ENCODE results near the gene CNTNAP4.

CNTNAP4 gene

DNA sequence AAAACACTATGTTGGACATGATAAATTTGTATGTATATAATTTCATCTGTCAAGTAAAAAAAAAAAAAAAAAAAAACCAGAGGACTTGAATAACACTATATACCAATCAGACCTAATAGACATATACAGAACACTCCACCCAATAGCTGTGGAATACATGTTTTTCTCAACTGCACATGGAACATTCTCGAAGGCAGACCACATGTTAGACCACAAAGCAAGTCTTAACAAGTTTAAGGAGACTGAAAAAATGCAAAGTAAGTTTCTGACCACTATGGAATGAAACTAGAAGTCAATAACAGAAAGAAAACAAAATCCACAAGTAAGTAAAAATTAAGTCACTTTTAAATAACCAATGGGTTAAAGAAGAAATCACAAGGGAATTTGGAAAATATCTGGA, 8.4 kb upstream of the CNTNAP4 start:
- Histone ChIP-seq H3K36me3 (no peaks in the 10 kb centered on the region), H3K4me1 (no peaks in the 10 kb centered on the region), H3K4me2 (no peak overlapping the region), H3K27ac (no peak overlapping the region), H3K9ac (no peak overlapping the region), H3K9me3 (0 out of 2 replicates have a peak, but pooled peaks cover 3% of the 10 kb centered on the region), H3K27me3 (no peaks in the 10 kb centered on the region), H3K4me3 (no peak overlapping the region), H4K20me1 (no peaks in the 10 kb centered on the region)
- no peak for TF ChIP-seq Cebpa-rat (IDR thresholded peaks at IDR 0.05)

DNA sequence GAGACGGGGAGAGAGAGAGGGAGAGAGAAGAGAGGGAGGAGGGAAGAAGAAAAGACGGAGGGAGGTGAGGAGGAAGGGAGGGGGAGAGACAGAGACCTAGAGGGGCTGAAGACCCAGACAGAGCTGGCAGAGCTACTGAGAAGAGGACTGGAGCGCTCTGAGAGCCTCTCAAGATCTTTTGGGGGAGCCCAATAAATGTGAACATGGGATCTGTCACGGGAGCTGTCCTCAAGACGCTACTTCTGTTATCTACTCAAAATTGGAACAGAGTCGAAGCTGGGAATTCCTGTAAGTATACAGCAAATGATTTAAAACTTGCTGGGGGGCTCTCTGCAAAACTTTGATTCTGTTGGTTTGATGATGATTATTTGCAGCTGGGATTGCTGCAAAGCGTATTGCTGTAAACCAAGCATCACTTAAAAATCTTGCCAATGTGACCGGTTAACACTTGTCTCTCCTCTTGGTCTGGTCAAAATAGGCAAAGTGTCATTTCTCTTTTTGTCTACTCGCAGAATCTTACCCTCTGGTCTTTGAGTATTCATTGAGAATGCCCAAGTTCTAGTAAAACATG, 344 bp downstream of the CNTNAP4 start:
- no peak overlapping the region for H3K4me2 ChIP-seq
- no peaks in the 10 kb centered on the region for H4K20me1 ChIP-seq
- TF ChIP-seq Cebpa-rat (IDR thresholded peaks at IDR 0.05), result no peak
- no peak overlapping the region for H3K27ac ChIP-seq
- H3K9me3 ChIP-seq, result no peaks in the 10 kb centered on the region
- H3K9ac ChIP-seq, result no peak overlapping the region
- H3K4me1 ChIP-seq, result no peaks in the 10 kb centered on the region
- H3K4me3 ChIP-seq, result no peak overlapping the region
- no peaks in the 10 kb centered on the region for H3K27me3 ChIP-seq
- no peaks in the 10 kb centered on the region for H3K36me3 ChIP-seq

DNA sequence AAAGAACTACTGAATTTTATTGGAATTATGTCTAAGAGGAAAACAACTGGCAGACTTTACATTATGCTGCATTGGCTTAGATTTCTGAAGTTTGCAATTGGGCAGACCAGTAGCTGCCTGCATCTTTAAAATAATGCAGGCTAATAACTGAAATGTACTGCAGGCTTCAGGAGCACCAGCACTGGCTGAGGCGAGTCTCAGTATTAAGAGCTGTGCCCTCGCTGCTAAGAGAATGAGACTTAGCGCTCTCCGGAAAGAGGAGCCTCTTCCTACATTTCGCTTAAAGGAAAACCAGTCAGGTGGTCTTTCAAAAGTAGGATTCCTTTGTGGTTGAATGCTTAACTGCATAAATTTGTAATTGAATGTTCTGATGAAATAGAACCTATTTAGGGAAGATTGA, 885 bp downstream of the CNTNAP4 start:
- H3K4me2 ChIP-seq, result no peak overlapping the region
- no peaks in the 10 kb centered on the region for H3K4me1 ChIP-seq
- H3K27me3 ChIP-seq, result no peaks in the 10 kb centered on the region
- H3K9me3 ChIP-seq, result no peaks in the 10 kb centered on the region
- no peak overlapping the region for H3K4me3 ChIP-seq
- H4K20me1 ChIP-seq, result no peaks in the 10 kb centered on the region
- no peak overlapping the region for H3K9ac ChIP-seq
- H3K36me3 ChIP-seq, result no peaks in the 10 kb centered on the region
- H3K27ac ChIP-seq, result no peak overlapping the region
- no peak for TF ChIP-seq Cebpa-rat (IDR thresholded peaks at IDR 0.05)

DNA sequence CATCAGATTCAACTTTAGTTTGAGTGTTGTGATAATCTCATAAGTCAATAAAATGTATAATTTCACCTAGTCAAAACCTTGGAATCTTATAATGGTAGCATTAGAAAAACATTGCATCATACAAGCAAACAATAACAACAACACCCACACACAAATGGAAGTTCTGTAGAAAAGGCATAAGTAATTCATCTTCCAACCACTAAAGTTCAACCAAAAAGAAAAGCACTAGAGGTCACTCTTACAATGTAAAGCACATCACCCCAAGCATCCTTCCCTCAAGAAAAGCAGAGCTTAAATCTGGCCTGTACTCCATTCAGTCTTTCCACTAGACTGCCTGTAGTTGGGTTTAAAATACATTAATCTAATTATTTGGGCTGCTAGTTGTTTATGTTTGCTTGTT, 1.8 kb downstream of the CNTNAP4 start:
- H4K20me1 ChIP-seq, result no peaks in the 10 kb centered on the region
- H3K9me3 ChIP-seq, result no peaks in the 10 kb centered on the region
- H3K36me3 ChIP-seq, result no peaks in the 10 kb centered on the region
- H3K4me3 ChIP-seq, result no peak overlapping the region
- no peak overlapping the region for H3K9ac ChIP-seq
- TF ChIP-seq Cebpa-rat (IDR thresholded peaks at IDR 0.05), result no peak
- H3K27ac ChIP-seq, result no peak overlapping the region
- H3K4me1 ChIP-seq, result no peaks in the 10 kb centered on the region
- H3K4me2 ChIP-seq, result no peak overlapping the region
- H3K27me3 ChIP-seq, result no peaks in the 10 kb centered on the region

DNA sequence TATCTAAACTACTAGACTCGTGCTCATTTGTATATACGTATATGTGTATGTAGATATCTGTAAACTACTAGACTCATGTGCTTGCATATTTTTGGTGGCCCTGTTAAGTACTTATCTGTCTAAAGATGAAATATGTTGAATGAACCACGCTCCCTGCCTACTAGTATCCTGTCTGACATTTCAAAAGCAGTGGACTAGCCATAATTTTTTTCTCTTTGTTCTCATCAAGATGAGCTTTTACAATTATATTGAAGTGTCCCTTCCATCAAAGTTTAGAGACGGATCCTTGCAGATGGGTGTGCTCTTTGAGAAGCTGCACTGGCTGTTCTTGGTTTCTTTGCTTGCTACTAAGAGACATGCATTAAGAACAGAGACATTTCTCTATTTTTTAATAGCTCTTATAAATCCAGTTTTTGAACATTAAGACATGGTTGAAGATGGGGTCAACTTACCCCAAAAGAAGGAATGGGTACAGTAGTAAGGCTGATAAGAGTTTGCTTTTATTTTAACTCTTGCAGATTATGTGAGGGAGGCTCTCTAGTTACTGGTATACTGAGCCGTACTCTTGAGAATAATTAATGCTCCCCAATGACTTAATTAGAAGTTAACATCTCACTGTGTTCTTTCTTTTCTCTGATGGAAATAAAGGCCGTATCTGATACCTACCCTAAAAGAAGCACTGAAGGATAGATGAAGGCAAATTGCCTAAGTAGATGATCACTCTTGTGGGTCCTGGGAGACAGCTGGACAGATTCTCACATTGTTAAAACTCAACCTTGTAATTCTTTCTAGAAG, 3.4 kb downstream of the CNTNAP4 start:
- no peaks in the 10 kb centered on the region for H3K4me1 ChIP-seq

DNA sequence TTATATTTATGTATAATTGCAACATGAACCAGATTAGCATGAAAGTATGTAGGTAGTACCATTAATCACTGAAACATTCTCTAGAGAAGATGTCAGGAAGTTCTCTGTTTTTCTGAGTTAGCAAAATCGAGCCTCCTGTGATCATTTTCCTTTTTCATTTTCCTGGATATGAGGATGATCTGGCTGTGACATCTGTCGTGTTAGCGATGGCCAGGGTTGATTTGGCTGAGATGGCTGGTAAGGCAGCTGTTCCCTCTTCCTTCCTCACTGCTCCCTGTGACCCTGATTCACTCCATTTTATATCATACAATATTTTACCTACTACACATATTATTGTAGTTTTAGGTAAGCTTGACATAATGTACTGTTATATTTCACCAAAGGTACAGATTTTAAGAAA, 10.3 kb downstream of the CNTNAP4 start:
- Histone ChIP-seq H3K4me1 (no peaks in the 10 kb centered on the region), H4K20me1 (no peaks in the 10 kb centered on the region), H3K9me3 (no peaks in the 10 kb centered on the region), H3K27ac (no peak overlapping the region), H3K4me3 (no peak overlapping the region), H3K36me3 (no peaks in the 10 kb centered on the region), H3K9ac (no peak overlapping the region), H3K27me3 (no peaks in the 10 kb centered on the region), H3K4me2 (no peak overlapping the region)
- TF ChIP-seq Cebpa-rat (IDR thresholded peaks at IDR 0.05), result no peak

More for the DNA sequence above, 3.4 kb downstream of the CNTNAP4 start:
- H3K9ac ChIP-seq, result no peak overlapping the region
- no peaks in the 10 kb centered on the region for H3K27me3 ChIP-seq
- TF ChIP-seq Cebpa-rat (IDR thresholded peaks at IDR 0.05), result no peak
- H3K9me3 ChIP-seq, result no peaks in the 10 kb centered on the region
- no peak overlapping the region for H3K27ac ChIP-seq
- no peak overlapping the region for H3K4me2 ChIP-seq
- H4K20me1 ChIP-seq, result no peaks in the 10 kb centered on the region
- H3K36me3 ChIP-seq, result no peaks in the 10 kb centered on the region
- H3K4me3 ChIP-seq, result no peak overlapping the region

DNA sequence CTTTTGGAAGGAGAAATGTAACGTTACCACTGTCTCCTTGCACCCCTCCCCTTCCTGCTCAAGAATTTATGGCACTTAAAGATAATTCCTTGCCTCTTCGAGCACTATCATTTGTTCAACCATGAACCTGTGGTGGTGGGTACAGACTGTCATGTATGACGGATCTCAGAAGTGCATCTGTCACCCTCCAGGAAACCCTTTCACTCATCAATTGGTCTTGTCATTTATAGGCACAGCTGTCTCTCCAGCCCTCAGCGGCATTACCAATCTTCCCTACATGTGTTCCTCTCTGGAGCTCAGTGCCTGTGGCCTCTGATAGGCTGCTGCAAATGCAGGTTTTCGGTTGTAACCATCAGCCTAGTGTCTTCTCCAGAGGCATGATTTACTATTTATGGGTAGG, 15.0 kb downstream of the CNTNAP4 start:
- H3K9me3 ChIP-seq, result no peaks in the 10 kb centered on the region
- TF ChIP-seq Cebpa-rat (IDR thresholded peaks at IDR 0.05), result no peak
- no peak overlapping the region for H3K4me2 ChIP-seq
- H3K27me3 ChIP-seq, result no peaks in the 10 kb centered on the region
- H3K9ac ChIP-seq, result no peak overlapping the region
- H3K36me3 ChIP-seq, result no peaks in the 10 kb centered on the region
- no peaks in the 10 kb centered on the region for H3K4me1 ChIP-seq
- no peak overlapping the region for H3K27ac ChIP-seq
- H4K20me1 ChIP-seq, result no peaks in the 10 kb centered on the region
- H3K4me3 ChIP-seq, result no peak overlapping the region

DNA sequence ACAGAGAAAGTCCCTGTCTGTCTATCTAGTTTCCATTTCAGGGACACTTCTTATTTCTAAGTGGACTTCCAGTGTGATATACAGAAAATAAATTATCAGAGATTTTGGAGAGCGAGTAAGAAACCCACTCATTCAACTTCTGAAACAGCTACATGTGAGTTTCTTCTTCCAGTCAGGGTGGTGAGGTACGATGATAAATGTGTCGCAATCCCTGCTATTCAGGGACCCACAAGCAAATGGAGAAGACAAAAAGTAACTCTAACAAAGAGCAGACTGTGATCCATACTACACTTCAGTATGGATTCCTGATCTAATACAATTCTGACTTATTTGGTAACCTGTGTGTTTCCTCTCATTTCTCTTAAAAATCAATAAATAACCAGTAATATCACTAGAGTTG, 16.8 kb downstream of the CNTNAP4 start:
- H4K20me1 ChIP-seq, result no peaks in the 10 kb centered on the region
- H3K9ac ChIP-seq, result no peak overlapping the region
- H3K9me3 ChIP-seq, result no peaks in the 10 kb centered on the region
- no peaks in the 10 kb centered on the region for H3K4me1 ChIP-seq
- H3K4me2 ChIP-seq, result no peak overlapping the region
- no peaks in the 10 kb centered on the region for H3K36me3 ChIP-seq
- peak; percentile 50; the same call in 1 of the 2 replicates for TF ChIP-seq Cebpa-rat (IDR thresholded peaks at IDR 0.05)
- no peak overlapping the region for H3K4me3 ChIP-seq
- H3K27me3 ChIP-seq, result no peaks in the 10 kb centered on the region
- H3K27ac ChIP-seq, result no peak overlapping the region

DNA sequence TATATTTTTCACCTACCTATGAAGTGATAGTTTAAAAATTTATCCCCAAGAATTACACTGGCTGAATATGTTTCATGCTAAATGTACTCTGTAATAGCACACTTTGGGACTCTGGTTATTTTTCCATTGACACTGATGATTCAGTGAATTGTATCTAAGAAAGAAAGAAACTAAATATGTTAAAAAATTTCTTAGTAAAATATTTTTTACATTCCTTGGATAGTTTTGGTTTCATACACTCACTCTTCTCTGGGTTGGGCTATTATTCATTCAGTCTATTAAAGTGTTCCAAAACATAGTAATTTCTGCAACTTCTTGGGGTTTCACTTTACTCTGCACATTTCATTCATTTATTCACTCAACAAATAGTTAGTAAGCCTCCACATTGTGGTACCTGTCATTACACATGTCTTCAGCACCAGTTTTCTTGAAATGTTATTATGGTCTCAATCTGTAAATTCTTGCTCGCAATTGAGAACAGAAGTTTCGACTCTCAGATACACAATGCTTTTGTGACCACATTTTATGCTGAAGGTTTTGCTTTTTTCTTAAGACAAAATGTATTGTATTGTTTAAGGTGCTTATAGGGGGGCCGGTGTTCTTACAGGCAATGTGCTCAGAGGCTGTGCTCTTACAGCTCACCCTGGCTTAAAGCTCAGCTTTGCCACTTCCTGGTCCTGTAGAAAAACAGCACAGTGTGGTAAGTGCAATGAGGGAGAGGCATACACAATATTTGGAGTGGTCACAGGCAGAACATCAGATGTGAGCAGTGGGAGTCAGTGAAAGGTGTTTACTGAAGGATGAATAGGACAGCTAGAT, 17.4 kb downstream of the CNTNAP4 start:
- no peaks in the 10 kb centered on the region for H4K20me1 ChIP-seq
- H3K36me3 ChIP-seq, result no peaks in the 10 kb centered on the region
- no peaks in the 10 kb centered on the region for H3K9me3 ChIP-seq
- no peak overlapping the region for H3K4me2 ChIP-seq
- no peaks in the 10 kb centered on the region for H3K4me1 ChIP-seq
- no peaks in the 10 kb centered on the region for H3K27me3 ChIP-seq
- H3K4me3 ChIP-seq, result no peak overlapping the region
- no peak overlapping the region for H3K27ac ChIP-seq
- no peak; the same call in 1 of the 2 replicates for TF ChIP-seq Cebpa-rat (IDR thresholded peaks at IDR 0.05)
- no peak overlapping the region for H3K9ac ChIP-seq

DNA sequence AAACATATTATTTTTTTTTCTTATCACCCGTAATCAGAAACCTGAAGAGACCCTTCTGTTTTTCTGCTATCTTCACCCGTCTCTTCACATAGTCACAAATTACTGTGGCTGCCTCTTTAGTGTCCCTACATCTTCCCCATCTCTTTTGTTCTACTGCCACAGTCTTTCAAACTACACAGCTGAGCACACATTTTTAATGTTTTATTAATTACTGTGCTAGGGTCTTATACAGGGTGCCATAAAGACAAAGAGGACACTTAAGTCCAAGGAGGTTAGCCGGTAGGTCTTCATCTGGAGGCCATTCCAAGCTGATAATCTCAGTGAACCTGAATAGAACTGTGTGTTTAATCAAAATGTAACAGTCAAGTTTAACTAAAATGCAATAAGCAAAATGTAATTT, 20.7 kb downstream of the CNTNAP4 start:
- H3K4me2 ChIP-seq, result no peak overlapping the region
- no peaks in the 10 kb centered on the region for H4K20me1 ChIP-seq
- H3K27ac ChIP-seq, result no peak overlapping the region
- H3K9ac ChIP-seq, result no peak overlapping the region
- no peak overlapping the region for H3K4me3 ChIP-seq
- H3K4me1 ChIP-seq, result no peaks in the 10 kb centered on the region
- no peaks in the 10 kb centered on the region for H3K9me3 ChIP-seq
- H3K36me3 ChIP-seq, result no peaks in the 10 kb centered on the region
- H3K27me3 ChIP-seq, result no peaks in the 10 kb centered on the region
- no peak for TF ChIP-seq Cebpa-rat (IDR thresholded peaks at IDR 0.05)

All from BLaER1 (cell line).